AG20443 (cell line): ENCODE measurements around the gene CUX1.
"Not testable (repeated sequence)": the region's sequence is repeated elsewhere in the genome, so short reads cannot be mapped to it uniquely, and the experiment has no call there.

Source experiments
- DNase-seq: peaks from one replicate; pipeline ENCODE4 v3.0.0; 2012; ENCODE audit warnings: low spot score, mixed read lengths

CUX1 gene

DNA sequence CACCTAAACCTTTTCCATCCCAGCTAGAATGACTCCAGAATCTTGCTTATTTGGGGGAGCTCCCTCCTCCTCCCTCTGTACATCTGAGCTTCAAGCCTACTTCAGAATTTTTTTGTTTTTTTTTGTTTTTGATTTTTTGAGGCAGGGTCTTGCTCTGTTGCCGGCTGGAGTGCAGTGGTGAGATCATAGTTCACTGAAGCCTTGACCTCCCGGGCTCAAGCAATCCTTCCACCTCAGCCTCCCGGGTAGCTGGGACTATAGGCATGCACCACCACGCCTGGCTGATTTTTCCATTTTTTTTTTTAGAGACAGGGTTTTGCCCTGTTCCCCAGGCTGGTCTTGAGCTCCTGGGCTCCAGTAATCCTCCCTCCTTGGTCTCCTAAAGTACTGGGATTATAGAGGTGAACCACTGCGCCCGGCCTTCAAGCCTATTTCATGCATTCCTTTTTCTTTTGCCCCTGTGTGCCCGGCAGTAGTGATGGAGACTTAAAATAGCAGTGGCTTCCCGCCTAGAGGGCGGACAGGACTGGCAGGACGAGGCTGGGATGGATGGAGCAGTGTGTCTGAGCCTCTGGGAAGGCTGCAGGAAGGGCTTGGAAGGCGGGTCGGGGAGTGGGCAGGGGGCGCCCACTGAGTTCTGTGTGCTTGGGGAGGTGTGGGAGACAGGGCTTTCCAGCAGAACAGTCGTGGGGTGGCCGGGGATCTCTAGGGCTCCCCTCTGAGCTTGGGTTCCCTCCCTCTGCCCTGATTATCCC is 8.8 kb downstream of the CUX1 start:
- DNase-seq, result no peak

DNA sequence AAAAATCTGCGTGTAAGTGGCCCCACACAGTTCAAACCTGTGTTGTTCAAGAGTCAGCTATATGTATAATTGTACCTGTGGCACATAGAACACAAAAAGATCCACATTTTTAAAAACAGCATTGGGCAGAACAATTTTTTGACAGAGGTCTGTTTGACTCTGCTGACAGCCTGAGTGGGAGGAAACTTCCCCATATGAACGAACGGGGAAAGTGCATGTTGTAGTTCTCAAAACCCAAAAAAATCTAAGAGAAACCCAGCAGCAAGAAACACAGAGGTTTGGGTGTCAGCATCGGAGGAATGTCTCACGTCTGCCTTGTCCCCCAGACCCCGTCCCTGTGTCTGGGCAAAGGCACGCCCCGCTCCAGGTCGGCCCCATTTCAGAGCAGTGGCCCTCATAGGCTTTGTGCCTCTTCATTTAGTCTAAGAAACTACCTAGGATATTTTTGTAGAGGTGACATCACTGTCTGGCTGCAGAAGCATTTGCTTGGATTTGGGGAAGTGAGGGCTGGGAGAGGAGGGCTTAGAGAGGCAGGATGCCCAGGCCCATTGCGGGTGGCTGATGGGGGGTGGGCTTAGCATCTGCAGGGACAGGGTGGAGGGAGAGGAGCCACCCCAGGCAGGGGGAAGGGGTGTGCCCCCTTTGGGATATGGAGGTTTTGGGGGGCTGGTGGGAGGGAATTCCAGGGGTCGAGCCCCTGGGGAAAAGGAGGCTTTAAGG is 11.0 kb downstream of the CUX1 start:
- DNase-seq, result no peak

GRCh38 chr7:101829374-101829773 is 11.9 kb downstream of the CUX1 start:
- DNase-seq, result no peak

GRCh38 chr7:101829821-101830220 is 12.4 kb downstream of the CUX1 start:
- no peak for DNase-seq

DNA sequence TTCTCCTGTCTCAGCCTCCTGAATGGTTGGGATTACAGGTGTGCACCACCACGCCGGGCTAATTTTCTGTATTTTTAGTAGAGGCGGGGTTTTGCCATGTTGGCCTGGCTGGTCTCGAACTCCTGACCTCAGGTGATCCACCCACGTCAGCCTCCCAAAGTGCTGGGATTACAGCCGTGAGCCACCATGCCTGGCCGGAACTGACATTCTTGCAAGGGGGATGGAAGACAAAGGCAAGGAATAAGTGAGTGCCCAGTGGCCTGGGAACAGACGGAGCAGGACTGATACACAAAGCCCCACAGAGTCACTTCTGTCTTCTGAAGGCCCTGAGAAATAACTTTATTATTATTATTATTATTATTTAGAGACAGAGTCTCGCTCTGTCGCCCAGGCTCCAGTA is 14.0 kb downstream of the CUX1 start:
- not testable (repeated sequence) for DNase-seq

GRCh38 chr7:101832205-101832631 is 14.8 kb downstream of the CUX1 start:
- DNase-seq, result no peak

DNA sequence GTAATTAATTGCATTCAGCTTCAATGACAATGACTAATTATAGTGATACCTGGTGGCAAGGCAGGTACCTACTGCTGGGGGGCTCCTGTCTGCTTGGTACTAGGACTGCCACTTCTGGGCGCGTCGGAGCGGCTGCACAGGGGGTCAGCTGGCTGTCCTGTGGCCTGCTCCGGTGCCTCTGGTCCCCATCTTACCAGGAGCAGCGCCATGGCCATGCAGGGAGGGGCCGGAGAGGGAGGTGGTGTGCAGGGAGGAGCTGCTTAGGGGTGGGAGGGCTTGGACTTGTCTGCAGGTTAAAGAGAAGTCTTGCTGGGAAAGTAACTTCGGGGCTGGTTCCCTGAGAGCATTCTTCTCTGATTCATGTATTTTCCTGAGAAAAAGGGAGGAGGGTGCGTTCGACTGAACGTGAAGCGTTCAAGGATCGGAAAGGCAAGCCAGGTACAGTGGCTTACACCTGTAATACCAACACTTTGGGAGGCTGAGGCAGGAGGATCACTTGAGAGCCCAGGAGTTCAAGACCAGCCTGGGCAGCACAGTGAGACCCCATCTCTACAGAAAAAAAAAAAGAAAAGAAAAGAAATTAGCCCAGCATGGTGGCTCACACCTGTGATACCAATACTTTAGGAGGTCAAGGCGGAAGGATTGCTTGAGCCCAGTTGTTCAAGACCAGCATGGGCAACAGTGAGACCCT is 15.4 kb downstream of the CUX1 start:
- DNase-seq, result no peak

DNA sequence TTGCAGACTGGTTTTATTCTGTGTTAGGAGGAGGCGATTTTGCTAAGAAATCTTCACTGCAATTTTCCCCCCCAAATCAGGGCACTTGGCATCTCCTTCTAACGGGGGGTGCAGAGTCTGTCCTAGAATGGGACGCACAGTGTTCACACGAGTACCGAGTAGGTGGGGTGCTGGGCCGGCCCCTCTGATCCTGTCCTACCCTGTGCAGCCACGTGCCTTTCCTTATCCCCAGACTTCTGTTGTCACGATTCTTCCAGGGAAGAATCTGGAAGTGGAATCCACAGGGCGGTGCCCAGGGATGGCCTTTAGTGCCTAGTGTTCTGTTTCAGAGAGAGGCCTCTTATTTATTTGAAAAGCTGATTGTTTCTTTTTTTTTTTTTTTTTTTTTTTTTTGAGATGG is 16.4 kb downstream of the CUX1 start:
- DNase-seq, result peak; percentile 39

DNA sequence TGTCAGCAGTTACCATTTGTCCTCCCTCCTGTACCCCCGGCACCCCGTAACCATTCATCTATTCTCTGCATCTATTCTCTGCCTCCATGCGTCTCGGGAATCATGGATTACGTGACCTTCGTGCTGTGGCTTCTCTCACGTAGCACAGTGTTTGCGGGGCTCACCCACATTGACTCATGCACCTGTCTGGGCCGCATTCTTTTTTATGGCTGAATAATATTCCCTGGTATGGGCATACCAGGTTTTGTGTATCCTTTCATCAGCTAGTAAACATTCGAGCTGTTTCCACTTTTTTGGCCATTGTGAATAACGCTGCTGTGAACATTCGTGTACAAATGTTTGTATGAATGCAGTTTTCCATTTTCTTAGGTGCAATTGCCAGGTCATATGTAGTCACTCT is 17.7 kb downstream of the CUX1 start:
- no peak for DNase-seq

GRCh38 chr7:101837433-101837832 is 20.0 kb downstream of the CUX1 start:
- DNase-seq, result not testable (repeated sequence)

DNA sequence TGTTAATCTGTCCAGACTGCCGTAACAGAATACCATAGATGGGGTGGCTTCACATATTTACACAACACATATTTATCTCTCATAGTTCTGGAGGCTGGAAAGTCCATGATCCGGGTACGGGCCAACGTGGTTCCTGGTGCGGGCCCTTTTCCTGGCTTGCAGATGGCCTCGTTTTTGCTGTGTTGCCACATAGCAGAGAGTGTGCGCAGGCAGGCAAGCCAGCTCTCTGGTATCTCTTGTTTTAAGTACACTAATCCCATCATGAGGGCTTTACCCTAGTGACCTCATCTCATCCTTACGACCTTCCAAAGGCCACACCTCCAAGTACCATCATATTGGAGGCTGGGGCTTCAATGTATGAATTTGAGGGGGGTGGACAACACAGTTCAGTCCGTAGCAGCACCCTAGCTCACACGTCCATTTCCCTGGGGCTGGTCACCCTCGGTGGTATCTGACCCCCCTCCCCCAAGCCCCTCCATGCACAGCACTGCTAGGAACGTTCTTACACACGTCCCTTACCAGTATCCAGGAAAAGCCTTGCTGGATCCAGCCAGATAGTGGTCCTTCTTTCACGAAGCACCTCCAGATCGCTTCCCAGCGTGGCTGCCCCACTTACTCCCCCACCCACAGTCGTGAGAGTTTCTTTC is 21.5 kb downstream of the CUX1 start:
- DNase-seq, result no peak

- DNase-seq, result no peak
Measured at GRCh38 chr7:101841328-101841727, 23.9 kb downstream of the CUX1 start.

DNA sequence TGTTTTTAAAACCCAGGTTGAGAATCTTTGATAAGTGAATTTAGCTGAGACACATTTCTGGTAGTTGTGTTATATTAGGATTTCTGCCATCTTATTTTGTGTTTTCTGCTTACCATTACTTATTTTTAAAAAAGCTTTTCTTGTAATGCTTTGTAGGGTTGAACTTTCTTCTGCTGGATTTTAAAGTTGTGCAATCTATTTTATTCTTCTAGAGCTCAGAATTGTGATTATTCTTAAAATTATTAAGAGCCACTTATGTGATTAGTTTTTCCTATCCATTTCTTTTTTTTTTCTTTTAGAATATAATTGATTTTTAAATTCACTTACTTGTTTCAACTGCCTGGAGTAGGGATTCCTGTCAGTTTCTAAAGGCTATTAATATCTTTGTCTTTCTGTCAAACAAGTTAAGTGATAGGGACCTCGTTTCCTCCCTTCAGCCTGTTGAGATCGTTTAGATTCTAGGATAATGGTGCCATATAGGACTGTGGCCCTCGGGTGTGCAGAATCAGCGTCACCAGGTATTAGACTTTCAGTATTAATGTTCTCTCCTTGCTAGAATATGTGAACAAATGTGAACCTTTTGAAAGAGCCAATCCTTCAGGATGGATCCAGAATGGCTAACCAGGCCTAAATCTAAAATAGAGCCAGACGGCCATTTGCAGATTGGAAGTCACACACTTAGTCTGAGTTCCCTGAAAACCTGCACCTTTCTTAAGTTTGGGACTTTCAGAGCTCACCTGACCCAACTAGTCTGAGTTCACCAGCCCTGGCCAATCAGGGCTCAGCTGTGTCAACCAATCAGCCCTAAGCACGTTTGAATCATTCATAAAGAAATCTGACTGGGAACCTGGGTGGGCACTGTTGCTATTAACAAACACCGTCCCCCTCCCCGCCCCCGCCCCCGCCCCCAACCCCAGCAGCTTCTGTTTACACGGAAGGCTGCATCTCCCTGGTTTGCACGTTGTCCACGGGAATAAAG is 26.2 kb downstream of the CUX1 start:
- no peak for DNase-seq

GRCh38 chr7:101845974-101846373 is 28.5 kb downstream of the CUX1 start:
- no peak for DNase-seq

- no peak for DNase-seq
Measured at GRCh38 chr7:101846800-101847538, 29.5 kb downstream of the CUX1 start.

GRCh38 chr7:101848208-101848951 is 31.0 kb downstream of the CUX1 start:
- DNase-seq, result no peak

DNA sequence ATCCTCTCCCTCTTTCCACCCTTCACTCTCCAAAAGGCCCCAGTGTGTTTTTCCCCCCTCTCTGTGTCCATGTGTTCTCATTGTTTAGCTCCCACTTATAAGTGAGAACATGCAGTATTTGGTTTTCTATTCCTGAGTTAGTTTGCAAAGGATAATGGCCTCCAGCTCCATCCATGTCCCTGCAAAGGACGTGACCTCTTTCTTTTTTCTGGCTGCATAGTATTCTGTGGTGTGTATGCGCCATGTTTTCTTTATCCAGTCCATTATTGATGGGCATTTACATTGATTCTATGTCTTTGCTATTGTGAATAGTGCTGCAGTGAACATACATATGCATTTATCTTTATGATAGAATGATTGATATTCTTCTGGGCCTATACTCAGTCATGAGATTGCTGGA is 31.9 kb downstream of the CUX1 start:
- not testable (repeated sequence) for DNase-seq

DNA sequence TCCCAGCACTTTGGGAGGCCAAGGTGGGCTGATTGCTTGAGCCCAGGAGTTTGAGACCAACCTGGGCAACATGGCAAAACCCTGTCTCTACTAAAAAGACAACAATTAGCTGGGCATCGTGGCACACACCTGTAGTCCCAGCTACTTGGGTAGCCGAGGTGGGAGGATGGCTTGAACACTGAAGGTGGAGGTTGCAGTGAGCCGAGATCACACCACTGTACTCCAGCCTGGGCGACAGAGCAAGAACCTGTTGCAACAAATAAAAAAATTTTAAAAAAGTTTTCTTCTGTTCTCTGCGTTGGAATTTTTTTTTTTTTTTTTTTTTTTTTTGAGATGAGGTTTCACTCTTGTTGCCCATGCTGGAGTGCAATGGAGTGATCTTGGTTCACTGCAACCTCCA is 34.9 kb downstream of the CUX1 start:
- not testable (repeated sequence) for DNase-seq

GRCh38 chr7:101853684-101854083 is 36.3 kb downstream of the CUX1 start:
- DNase-seq, result no peak
